Iris pigment epithelial cell (primary cell): ENCODE results near the gene FILIP1L.
A peak's percentile ranks its signal among the peaks of the same experiment; 100 is the strongest.

Experiments
- DNase-seq: peaks from one replicate; pipeline ENCODE4 v3.0.0-alpha.2; 2011; ENCODE audit warnings: low read depth

FILIP1L gene

GRCh38 chr3:99891610-99892285, 222.6 kb downstream of the FILIP1L start:
- DNase-seq: peak; percentile 67

DNA sequence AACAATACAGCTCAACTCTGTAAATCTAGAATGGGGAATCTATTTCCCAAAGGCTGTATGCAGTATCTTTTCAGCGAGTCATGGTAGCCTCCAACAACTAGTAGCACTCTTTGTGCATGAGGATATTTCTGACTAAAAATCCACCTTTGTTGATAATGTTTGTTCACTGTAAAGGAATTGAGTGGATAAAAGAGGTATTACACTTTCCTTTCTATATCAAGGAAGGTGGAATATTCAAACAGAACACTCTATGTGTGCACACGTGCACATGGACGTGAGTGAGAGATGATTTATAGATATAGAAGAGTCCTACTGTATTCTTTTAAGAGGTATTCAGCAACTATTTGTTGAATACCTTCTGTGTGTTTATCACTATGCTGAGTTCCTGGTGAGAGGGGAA, 228.4 kb downstream of the FILIP1L start:
- DNase-seq: no peak

DNA sequence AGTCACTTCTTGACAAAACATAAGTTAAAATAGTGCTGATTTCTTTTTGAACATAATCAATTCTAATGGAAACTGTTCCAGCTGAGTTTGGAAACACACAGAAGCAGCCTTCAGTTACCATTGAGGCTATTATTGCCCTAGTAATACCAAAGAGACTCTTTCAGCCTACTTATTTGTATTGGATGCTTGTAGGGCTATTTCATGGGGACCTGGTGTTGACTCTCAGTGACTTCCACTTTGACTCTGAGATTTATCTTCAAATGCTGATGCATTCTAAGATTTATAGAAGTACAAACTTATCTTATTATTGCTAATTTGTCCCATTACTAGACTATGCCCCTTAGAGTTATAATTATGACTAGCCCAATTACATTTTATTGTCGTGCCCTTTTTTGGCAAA, 229.2 kb downstream of the FILIP1L start:
- no peak for DNase-seq

DNA sequence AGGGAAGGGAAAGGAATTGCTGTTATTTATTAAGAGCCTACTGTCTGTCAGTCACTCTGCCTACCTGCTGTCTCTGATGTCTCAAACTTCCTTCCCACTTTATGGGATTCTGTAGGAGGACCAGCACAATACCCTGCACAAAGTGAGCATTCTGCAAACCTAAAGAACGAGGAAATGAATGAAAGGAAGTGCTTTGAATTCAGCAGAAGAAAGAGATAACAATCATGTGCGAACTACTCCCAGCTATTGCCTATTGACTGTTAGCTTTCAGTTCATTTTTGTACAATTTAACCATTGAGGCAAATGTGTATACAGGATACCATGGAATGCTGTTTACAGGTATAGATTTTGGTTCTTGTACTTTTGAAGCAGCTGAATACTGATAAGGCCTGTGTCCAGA, 229.8 kb downstream of the FILIP1L start:
- no peak for DNase-seq

- DNase-seq: no peak
Measured at GRCh38 chr3:99883693-99884092, 230.6 kb downstream of the FILIP1L start.

DNA sequence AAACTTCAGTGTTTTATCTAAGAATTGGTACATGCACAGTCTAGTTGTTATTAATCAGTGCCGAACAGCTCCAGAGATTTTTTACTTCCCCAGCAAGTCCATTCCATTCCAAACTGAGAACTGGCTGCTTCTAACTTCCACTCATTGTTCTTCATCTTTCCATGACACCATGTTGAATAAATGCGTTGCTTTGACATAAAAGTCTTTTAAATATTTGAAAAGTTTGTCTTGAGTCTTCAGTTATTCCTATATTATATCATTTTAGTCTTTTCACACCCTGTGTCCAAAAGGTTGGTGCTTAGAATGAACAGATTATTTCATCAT, 231.2 kb downstream of the FILIP1L start:
- DNase-seq: no peak

- no peak for DNase-seq
Measured at GRCh38 chr3:99882436-99883137, 231.7 kb downstream of the FILIP1L start.

DNA sequence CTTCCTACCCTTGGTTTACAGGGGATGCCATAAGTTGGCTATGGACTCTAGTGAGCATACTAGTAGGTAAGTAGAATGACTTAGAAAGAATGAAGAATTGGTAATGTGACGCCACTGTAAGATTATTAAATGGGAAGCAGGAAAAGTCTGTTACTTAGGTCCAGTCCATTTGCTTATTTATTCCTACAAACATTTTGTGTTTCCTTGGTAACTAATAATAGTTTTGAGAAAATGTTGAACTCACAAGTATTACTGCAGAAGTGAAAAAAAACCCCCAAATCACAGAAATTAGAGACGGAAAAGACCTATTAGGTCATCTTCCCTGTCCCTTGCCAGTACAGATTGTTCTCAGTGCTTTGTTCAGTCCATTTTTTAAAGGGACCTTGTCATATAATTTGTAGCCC, 233.2 kb downstream of the FILIP1L start:
- no peak for DNase-seq

DNA sequence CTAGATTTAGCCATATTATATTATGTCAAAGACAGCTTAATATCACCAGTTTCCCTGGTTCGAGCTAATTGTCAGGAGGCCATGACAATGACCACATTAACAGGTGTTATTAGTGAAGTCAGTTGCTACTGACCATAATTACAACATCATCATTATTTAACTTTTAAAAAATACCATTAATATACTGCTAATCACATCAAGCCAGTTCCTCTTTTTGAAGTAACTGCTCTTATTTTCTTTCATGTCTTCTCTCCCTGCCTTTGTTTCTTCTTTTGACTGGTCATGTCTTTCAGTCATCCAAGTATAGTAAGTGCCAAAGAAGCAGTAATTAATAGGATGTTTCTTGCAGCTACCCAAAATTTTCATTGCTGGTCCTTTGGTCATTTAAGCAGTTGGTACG, 235.0 kb downstream of the FILIP1L start:
- DNase-seq: no peak

GRCh38 chr3:99878005-99878404, 236.3 kb downstream of the FILIP1L start:
- DNase-seq: peak; percentile 90

DNA sequence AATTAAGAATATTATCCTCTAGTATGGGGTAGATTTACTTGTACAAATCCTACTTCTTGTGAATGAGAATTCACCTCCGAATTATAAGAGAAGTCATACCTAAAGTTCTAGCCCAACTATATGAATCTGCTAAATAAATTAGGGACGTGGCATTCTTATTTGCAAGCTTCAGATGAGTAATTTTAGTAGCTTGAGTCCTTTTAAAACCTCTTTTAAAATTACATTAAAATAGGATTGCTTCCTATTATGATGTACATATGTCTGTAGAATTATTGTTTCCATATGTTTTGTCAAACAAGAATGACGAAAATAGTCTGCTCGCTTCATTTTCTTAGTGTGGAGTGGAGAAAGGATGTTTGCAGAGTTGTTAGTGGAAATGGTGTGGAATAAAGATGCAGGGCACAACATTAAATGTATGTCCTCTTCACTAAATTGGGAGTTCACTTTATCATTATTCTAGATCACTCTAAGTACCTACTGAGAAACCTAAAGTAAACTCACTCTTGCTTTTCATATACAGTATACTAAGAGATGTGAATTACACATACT, 237.2 kb downstream of the FILIP1L start:
- no peak for DNase-seq

DNA sequence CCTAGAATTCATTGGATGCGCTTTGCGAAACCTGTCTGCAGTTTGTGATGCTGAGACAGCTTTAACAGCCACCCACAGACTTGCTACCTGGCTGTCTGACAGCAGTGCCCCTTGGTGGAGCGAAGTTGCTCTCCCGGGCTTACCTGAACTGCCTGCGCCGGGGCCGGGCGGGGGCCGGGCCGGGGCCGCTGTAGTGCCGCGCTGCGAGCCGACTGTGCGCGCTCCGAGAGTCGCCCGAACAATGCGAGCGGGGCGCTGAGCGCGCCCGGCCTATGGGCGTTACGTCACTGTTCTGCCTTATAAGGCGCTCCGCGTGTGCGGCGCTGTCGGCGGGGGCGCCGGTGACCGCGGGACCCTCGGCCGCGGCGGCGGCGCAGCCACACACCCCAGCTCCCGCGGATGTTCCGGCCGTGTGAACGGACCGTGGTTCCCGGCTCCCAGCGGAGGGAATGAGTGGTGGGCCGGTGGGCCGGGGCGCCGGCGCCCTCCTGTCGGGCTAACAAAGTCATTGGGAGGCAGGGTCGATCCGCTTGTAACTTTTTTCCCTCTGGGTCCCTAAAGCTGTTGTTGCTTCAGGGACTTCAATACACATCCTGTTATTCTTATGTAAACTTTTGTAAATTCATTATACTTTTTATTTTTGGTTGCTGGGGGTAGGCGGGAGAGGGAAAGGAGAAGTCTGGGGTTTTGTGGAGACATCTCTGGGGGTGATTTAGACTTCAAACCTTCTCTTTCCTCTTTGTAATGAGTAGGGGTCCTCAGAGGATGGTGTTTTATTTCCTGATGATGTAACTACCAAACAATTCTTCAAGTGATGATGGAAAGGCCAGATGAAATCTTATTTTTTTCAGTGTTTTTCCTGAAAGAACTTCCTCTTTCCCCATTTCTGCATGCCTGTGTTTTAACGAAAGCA, 238.1 kb downstream of the FILIP1L start:
- peak; percentile 77 for DNase-seq

DNA sequence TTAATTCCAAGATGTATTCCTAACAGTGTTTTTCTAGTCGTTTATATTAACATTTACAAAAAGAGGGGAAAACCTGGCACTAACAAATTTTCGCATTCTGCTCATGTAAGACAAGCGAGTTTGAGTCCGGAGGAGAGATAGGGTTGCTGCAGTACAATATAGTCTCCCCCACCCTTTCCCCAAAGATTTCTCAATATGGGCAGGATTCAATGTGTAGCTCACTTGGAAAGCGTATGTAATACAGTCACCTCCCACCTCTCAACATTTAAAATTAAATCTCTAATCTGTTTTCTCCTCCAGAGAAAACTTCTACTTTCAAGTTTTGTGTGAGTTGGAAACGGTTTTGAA, 238.7 kb downstream of the FILIP1L start:
- peak; percentile 73 for DNase-seq

- no peak for DNase-seq
Measured at GRCh38 chr3:99874237-99875002, 239.9 kb downstream of the FILIP1L start.

- DNase-seq: no peak
Measured at GRCh38 chr3:99873269-99874102, 240.8 kb downstream of the FILIP1L start.

GRCh38 chr3:99872923-99873254, 241.4 kb downstream of the FILIP1L start:
- no peak for DNase-seq

GRCh38 chr3:99871231-99872045, 242.9 kb downstream of the FILIP1L start:
- DNase-seq: no peak

DNA sequence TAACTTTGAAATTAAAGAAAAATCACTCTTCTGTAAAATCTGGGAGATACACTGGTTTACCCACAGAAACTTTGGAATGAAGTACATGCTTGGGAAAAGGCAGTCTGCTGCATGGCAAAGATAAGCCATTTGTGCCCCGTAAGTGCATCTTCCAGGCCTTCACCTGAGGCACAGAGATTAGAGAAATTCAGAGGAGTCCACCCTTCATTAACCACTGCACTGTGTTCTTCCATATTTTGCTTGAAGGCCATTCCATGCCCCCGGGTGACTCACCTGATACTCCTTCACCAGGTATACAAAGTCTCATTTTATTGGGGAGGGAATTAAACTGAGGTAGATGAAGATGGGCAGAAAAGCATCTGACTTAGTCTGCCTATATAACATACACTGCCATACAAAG, 243.6 kb downstream of the FILIP1L start:
- no peak for DNase-seq

DNA sequence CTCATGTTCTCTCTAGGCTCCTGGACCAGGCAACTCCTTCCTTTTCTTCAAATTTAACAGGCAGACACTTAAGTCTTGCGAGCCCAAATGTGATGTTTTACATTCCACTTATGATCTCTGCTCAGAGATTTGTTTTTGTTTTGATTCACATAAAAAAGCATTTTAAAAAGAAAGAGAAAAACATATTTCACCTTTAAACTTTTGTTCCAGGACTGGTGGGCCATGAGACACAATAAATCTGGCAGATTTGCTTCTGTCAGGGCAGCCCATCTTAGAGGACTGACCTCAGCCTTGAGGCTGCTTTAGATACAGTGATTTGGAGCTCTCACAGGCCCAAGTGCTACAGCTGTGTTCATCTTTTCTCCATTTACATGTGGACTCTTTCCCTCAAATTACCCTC, 244.7 kb downstream of the FILIP1L start:
- DNase-seq: peak; percentile 46

DNA sequence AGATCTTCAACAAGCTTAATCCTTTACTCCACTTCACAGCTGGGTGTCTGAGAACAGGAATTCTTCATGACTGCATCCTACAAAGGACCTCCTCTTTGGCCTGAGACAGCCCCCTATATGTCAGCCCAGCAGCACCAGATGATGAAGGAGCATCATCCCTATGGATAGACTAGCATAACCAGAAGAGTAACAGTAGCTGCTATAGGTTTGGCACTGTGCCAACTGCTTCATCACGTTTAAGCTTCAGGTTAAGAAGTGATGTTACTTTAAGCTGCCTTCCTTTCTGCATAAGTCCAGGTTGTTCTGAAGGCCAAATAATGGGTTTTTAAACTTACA, 246.0 kb downstream of the FILIP1L start:
- DNase-seq: peak; percentile 65
